Upper lobe of right lung (tissue), 1 donor: ENCODE measurements around the gene RIPOR3. TPM values are rescaled to one million over a fixed set of nuclear protein-coding genes. Genes with fewer than 3 reads are reported as not detected.
"Not testable (repeated sequence)": the region's sequence is repeated elsewhere in the genome, so short reads cannot be mapped to it uniquely, and the experiment has no call there.

Source experiments
- ATAC-seq: fragments of 200-7000 bp; cut with Tn5 transposase; one replicate; pipeline ENCODE4 v1.9.1; 2020; ENCODE audit warnings: mild to moderate bottlenecking, moderate library complexity
- DNase-seq: peaks from one replicate; pipeline ENCODE4 v3.0.0-alpha.2; 2020
- H3K27ac ChIP-seq: fragments of 200-600 bp; one replicate; pipeline ENCODE4 v1.8.0; 2022
- H3K27me3 ChIP-seq: fragments of 200-600 bp; one replicate; pipeline ENCODE4 v1.8.0; 2022; ENCODE audit warnings: mild to moderate bottlenecking
- H3K36me3 ChIP-seq: fragments of 200-600 bp; one replicate; pipeline ENCODE4 v1.8.0; 2022
- H3K4me1 ChIP-seq: fragments of 200-600 bp; one replicate; pipeline ENCODE4 v1.8.0; 2022
- H3K4me3 ChIP-seq: fragments of 200-600 bp; one replicate; pipeline ENCODE4 v1.8.0; 2022; ENCODE audit warnings: mild to moderate bottlenecking
- H3K9me3 ChIP-seq: fragments of 200-600 bp; one replicate; pipeline ENCODE4 v1.8.0; 2022
- CTCF ChIP-seq: fragments of 200-600 bp; IDR thresholded peaks from one replicate; pipeline ENCODE4 v1.8.0; 2022; ENCODE audit warnings: antibody characterized with exemption
- intact Hi-C: fragments of 100-400 bp; cut with DNase I; formaldehyde crosslinking; loops from one replicate; pipeline ENCODE4 v1.11.0; 2022
- total RNA-seq: library from RNA; stranded (reverse); fragmentation: NEBNext Ultra II Directional; extraction: Animal tissue kit (Norgen Biotek cat#: 25700); gene quantifications from one replicate; pipeline ENCODE4 v1.2.1, GENCODE V29; 2021
- donor health status: DM: no; HTN: yes; CAD: no; lungs with severe emphysema.

Gene RIPOR3
- total RNA-seq, 1 donor from 2014 or later = 6.8 TPM

GRCh38 chr20:50674138-50674825 is 17.1 kb downstream of the RIPOR3 start:
- peaks cover 4% of the 10 kb centered on the region for H3K4me1 ChIP-seq
- H3K27me3 ChIP-seq = no peaks in the 10 kb centered on the region
- intact Hi-C loops = no loop called here
- no peak overlapping the region for H3K27ac ChIP-seq
- TF ChIP-seq CTCF = no peak
- H3K36me3 ChIP-seq = no peaks in the 10 kb centered on the region
- ATAC-seq (no peak), DNase-seq (no peak)
- H3K9me3 ChIP-seq = no peaks in the 10 kb centered on the region
- no peak overlapping the region for H3K4me3 ChIP-seq

GRCh38 chr20:50673466-50674137 is 17.7 kb downstream of the RIPOR3 start:
- Histone ChIP-seq H3K4me3 (no peak overlapping the region), H3K27me3 (no peaks in the 10 kb centered on the region), H3K27ac (no peak overlapping the region), H3K36me3 (no peaks in the 10 kb centered on the region), H3K4me1 (peaks cover 3% of the 10 kb centered on the region), H3K9me3 (no peaks in the 10 kb centered on the region)
- ATAC-seq = no peak
- intact Hi-C loops = no loop called here
- TF ChIP-seq CTCF = no peak
- no peak for DNase-seq

GRCh38 chr20:50673146-50673465 is 18.2 kb downstream of the RIPOR3 start:
- intact Hi-C loops = no loop called here
- H3K36me3 ChIP-seq = no peaks in the 10 kb centered on the region
- no peak for ATAC-seq
- no peak for DNase-seq
- H3K4me1 ChIP-seq = no peaks in the 10 kb centered on the region
- H3K27me3 ChIP-seq = no peaks in the 10 kb centered on the region
- no peak overlapping the region for H3K27ac ChIP-seq
- TF ChIP-seq CTCF = no peak
- no peaks in the 10 kb centered on the region for H3K9me3 ChIP-seq
- H3K4me3 ChIP-seq = no peak overlapping the region

- no peak for TF ChIP-seq CTCF
- H3K4me1 ChIP-seq = no peaks in the 10 kb centered on the region
Observed at GRCh38 chr20:50672400-50673145, 18.8 kb downstream of the RIPOR3 start.

GRCh38 chr20:50671626-50672025 is 19.7 kb downstream of the RIPOR3 start:
- H3K4me3 ChIP-seq = no peak overlapping the region
- no peaks in the 10 kb centered on the region for H3K9me3 ChIP-seq
- DNase-seq (no peak), ATAC-seq (no peak)
- no peaks in the 10 kb centered on the region for H3K27me3 ChIP-seq
- TF ChIP-seq CTCF = no peak
- H3K27ac ChIP-seq = no peak overlapping the region
- intact Hi-C loops = no loop called here
- no peaks in the 10 kb centered on the region for H3K4me1 ChIP-seq
- H3K36me3 ChIP-seq = no peaks in the 10 kb centered on the region

More at GRCh38 chr20:50672400-50673145, 18.8 kb downstream of the RIPOR3 start:
- ATAC-seq (no peak), DNase-seq (no peak)
- Histone ChIP-seq H3K4me3 (no peak overlapping the region), H3K27ac (no peak overlapping the region), H3K36me3 (no peaks in the 10 kb centered on the region), H3K9me3 (no peaks in the 10 kb centered on the region), H3K27me3 (no peaks in the 10 kb centered on the region)
- intact Hi-C loops = no loop called here

- ATAC-seq, H3K27ac ChIP-seq, H3K27me3 ChIP-seq, H3K36me3 ChIP-seq, intact Hi-C loops, DNase-seq, H3K4me3 ChIP-seq, H3K9me3 ChIP-seq, H3K4me1 ChIP-seq: not testable (repeated sequence)
Observed at GRCh38 chr20:50671010-50671409, 20.3 kb downstream of the RIPOR3 start.
